ENCODE data around the gene ELN.

Gene ELN

GRCh38 chr7:74106846-74107245 is 78.9 kb downstream of the ELN start:
- FAIRE-seq: no peak
- no peak for DNase-seq (ENCODE audit: insufficient read length, low spot score)
- TF ChIP-seq POU2F2 (IDR thresholded peaks at IDR 0.05; ENCODE audit: low read depth, low read length) (no peak), POLR2A (IDR thresholded peaks at IDR 0.05; ENCODE audit: low read depth, low read length) (no peak), TAF1 (IDR thresholded peaks at IDR 0.05; ENCODE audit: low read depth, low read length) (no peak), SPI1 (IDR thresholded peaks at IDR 0.05; ENCODE audit: low read depth, low read length) (no peak), PAX5 (IDR thresholded peaks at IDR 0.05; ENCODE audit: insufficient read depth, low read length, severe bottlenecking) (no peak), POLR2AphosphoS5 (IDR thresholded peaks at IDR 0.05; ENCODE audit: low read depth, low read length) (no peak)

GRCh38 chr7:74115326-74115725 is 87.4 kb downstream of the ELN start:
- DNase-seq (ENCODE audit: insufficient read length, low spot score): no peak
- FAIRE-seq: no peak
- TF ChIP-seq POLR2A (IDR thresholded peaks at IDR 0.05; ENCODE audit: low read depth, low read length) (no peak), POLR2AphosphoS5 (IDR thresholded peaks at IDR 0.05; ENCODE audit: low read depth, low read length) (no peak), PAX5 (IDR thresholded peaks at IDR 0.05; ENCODE audit: insufficient read depth, low read length, severe bottlenecking) (no peak), POU2F2 (IDR thresholded peaks at IDR 0.05; ENCODE audit: low read depth, low read length) (no peak), TAF1 (IDR thresholded peaks at IDR 0.05; ENCODE audit: low read depth, low read length) (no peak), SPI1 (IDR thresholded peaks at IDR 0.05; ENCODE audit: low read depth, low read length) (no peak)

GRCh38 chr7:74116356-74116755 is 88.4 kb downstream of the ELN start:
- TF ChIP-seq PAX5 (IDR thresholded peaks at IDR 0.05; ENCODE audit: insufficient read depth, low read length, severe bottlenecking) (no peak), POU2F2 (IDR thresholded peaks at IDR 0.05; ENCODE audit: low read depth, low read length) (no peak), SPI1 (IDR thresholded peaks at IDR 0.05; ENCODE audit: low read depth, low read length) (no peak), POLR2AphosphoS5 (IDR thresholded peaks at IDR 0.05; ENCODE audit: low read depth, low read length) (no peak), TAF1 (IDR thresholded peaks at IDR 0.05; ENCODE audit: low read depth, low read length) (no peak), POLR2A (IDR thresholded peaks at IDR 0.05; ENCODE audit: low read depth, low read length) (no peak)
- DNase-seq (ENCODE audit: insufficient read length, low spot score) (no peak), FAIRE-seq (no peak)
